Choroid plexus epithelial cell (primary cell): Measurements from ENCODE around the gene PEX5L.

Experiments used
- DNase-seq: peaks from one replicate; pipeline ENCODE4 v3.0.0-alpha.2; 2010; ENCODE audit warnings: low read depth
- H3K4me3 ChIP-seq: 2 replicates; pipeline ENCODE4 v1.5.1; 2011; ENCODE audit warnings: low read depth, mild to moderate bottlenecking, control low read depth, low read length, moderate library complexity
- CTCF ChIP-seq: conservative IDR thresholded peaks from 2 replicates; pipeline ENCODE4 v1.5.1; 2011; ENCODE audit warnings: low read depth, mild to moderate bottlenecking, control low read depth, inconsistent platforms, low read length, moderate library complexity

Gene PEX5L

GRCh38 chr3:179833294-179833693, 203.4 kb downstream of the PEX5L start:
- no peak for DNase-seq
- H3K4me3 ChIP-seq = no peak overlapping the region
- no peak for TF ChIP-seq CTCF

DNA sequence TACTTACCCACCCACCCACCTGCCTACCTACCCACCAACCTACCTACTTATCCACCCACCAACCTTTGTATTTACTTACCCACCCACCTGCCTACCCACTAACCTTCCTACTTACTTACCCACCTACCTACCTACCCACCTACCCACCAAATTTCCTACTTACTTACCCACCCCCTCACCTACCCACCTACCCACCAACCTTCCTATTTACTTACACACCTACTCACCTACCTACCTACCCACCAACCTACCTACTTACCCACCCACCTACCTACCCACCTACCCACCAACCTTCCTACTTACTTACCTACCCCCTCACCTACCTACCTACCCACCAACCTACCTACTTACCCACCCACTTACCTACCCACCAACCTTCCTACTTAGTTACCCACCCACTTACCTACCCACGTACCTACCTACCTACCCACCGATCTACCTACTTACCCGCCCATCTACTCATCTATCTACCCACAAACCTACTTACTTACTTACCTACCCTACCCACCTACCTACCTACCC, 204.3 kb downstream of the PEX5L start:
- TF ChIP-seq CTCF = no peak
- no peak overlapping the region for H3K4me3 ChIP-seq
- DNase-seq = no peak

DNA sequence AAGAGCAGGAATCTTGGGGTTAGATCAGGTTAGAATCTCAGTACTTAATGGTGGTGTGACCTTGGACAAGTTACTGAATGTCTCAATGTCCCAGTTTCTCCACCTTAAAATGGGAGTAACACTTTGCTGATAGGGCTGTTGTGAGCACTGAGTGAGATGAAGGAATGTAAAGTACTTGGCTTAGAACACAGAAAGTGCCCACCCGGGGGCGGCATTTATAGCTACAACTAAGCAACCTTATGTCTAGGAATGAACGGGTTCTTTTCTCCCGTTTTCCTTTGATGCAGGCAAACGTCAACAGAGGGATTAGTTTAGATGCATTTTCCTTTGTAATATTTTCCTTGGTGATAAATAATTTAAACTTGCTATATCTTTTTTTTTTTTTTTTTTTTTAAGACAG, 207.3 kb downstream of the PEX5L start:
- H3K4me3 ChIP-seq = no peak overlapping the region
- no peak for DNase-seq
- no peak for TF ChIP-seq CTCF

- H3K4me3 ChIP-seq = no peak overlapping the region
- DNase-seq = no peak
- no peak for TF ChIP-seq CTCF
Measured at GRCh38 chr3:179828738-179829137, 208.0 kb downstream of the PEX5L start.

DNA sequence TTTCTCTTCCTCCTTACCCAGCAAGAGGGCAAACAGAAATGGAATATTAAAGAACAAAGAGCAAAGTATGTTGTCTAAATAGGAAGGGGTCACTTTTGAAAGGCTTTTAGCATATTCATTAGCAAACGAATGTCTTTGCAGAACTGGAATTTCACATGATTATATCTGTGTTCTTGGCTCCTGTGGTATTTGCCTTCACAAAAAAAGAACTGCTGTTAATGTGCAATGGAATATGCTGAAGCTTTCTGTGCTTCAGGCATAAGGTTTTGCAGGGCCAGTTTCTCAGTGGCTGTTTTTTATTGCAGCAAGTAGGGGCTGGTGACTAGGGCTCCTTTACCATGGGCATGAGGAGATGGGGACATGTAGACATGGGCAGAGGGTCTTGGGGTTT, 210.5 kb downstream of the PEX5L start:
- no peak overlapping the region for H3K4me3 ChIP-seq
- DNase-seq = no peak
- no peak for TF ChIP-seq CTCF

DNA sequence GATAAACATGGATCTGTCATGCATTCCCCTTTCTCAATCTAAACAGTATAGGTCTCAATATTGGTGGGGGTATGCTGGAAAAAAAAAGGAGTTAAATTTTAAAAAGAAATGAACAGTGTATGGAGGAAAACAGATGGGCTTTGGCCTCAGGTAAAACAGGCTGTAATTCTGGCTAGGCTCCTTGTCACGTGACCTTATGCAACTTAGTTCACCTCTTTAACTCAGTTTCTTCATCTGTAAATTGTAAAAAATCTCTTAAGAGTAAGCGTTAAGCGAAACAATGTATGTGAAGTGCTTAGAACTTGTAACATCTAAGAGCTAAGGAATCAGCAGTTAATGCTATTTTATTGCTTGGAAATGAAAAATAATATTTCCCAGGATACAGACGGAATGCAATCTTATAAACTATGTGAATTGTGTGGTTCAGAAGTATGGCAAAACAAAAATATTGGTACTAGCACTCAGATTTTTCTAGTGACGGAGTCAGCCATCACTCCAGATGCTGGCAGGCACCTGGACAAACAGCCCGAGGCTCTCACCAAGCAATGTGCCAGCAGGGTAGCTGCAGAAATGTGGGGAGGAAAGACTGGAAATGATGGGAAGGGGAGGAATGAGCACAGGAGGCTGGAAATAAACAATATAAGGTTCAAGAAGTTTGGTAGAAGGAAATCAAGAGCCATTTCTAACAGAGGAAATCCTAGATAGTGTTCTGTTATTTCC, 211.1 kb downstream of the PEX5L start:
- no peak for DNase-seq
- no peak for TF ChIP-seq CTCF
- no peak overlapping the region for H3K4me3 ChIP-seq

GRCh38 chr3:179822296-179822695, 214.4 kb downstream of the PEX5L start:
- no peak overlapping the region for H3K4me3 ChIP-seq
- no peak for DNase-seq
- TF ChIP-seq CTCF = no peak
